ENCODE data around the gene B3GNT5. TPM values are rescaled to one million over a fixed set of nuclear protein-coding genes. Genes with fewer than 3 reads are reported as not detected.

The B3GNT5 gene
- total RNA-seq, 1 donor, result 37.6 TPM

DNA sequence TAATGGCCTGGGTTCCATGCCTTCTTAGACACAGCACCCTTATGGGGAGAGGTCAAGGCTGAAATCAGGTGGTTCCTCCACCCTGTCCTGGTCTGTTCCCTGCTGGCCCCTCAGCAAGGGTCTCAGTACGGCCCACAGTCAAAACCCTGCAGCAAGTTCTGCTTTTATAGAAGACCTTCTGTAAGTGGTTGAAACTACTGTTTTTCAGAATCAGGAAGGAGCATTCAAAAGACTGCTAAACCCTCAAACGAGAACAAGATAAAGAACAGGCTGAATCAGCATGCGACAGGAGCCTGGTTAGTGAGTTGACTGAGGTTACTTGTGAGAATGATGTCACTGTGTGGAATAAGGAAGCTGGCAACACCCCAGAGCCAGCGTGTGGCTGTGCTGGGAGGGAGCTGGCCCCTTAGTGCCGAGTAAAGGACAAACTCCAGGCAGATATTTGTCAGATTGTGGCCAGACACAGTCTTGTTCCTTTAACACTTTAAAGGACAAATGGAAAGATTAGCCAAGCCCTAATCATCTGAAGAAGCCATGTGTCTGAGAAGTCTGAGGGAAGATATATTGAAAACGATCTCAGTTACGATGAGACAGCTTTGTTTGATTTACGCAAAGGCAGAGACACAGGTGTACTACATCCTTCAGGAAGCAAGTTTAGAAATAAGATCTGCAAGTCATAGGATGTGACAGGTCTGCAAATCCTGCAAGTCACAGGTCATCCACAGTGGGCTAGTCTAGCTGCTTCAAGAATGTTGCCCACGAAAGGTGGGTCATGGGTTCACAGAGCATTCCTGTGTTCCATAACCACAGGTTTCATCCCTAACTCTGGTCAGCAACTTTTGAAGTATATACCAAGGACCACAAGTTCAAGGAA lies 54.0 kb downstream of the B3GNT5 start:
- Histone ChIP-seq H3K27me3 (ENCODE audit: insufficient read depth, low read length) (no peaks in the 10 kb centered on the region), H3K4me1 (ENCODE audit: insufficient read depth, low read length) (peaks cover 37% of the 10 kb centered on the region), H3K4me3 (ENCODE audit: low read length) (no peak overlapping the region), H3K9me3 (ENCODE audit: low read depth, low read length) (no peaks in the 10 kb centered on the region)

DNA sequence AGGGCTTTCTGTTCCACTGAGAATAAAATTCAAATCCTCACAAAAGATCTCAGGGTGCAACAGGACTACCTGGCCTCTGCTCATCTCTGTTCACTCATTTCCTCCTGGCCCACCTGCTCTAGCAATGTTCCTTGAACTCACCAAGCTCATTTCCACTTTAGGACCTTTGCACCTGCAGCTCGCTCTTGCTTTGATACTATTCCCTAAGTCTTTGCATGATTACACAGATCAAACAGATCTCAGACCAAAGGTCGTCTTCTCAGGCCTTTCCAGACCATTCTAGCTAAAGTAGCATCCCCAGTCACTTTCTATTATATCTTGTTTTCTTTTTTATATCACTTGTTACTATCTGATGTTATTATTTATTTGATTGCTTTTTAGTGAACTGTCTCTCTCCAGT lies 54.7 kb downstream of the B3GNT5 start:
- Histone ChIP-seq H3K9me3 (ENCODE audit: low read depth, low read length) (no peaks in the 10 kb centered on the region), H3K4me3 (ENCODE audit: low read length) (no peak overlapping the region)

DNA sequence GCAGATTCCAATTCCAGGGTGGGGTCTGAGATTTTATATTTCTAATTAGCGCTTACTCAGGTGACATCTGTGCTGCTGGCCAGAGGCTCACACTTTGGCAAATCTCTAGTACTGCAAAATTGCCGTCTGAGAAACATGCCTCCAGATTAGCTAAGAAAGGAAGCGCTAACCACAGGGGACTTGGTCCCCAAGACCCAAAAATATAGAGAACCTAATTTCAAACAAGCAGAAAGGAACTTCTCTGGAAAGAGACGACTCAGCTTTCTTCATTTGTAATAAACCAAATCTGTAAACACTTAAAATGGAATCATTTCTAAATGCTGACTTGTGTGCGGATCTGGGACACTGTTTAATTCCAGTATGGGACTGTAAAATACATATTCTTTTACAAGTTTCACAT lies 55.7 kb downstream of the B3GNT5 start:
- H3K27me3 ChIP-seq (ENCODE audit: insufficient read depth, low read length), result no peaks in the 10 kb centered on the region
- H3K4me1 ChIP-seq (ENCODE audit: insufficient read depth, low read length), result peaks cover 42% of the 10 kb centered on the region
- H3K4me3 ChIP-seq (ENCODE audit: low read length), result no peak overlapping the region
- H3K9me3 ChIP-seq (ENCODE audit: low read depth, low read length), result no peaks in the 10 kb centered on the region

More for the DNA sequence above, 54.7 kb downstream of the B3GNT5 start:
- no peaks in the 10 kb centered on the region for H3K27me3 ChIP-seq (ENCODE audit: insufficient read depth, low read length)
- H3K4me1 ChIP-seq (ENCODE audit: insufficient read depth, low read length), result peaks cover 39% of the 10 kb centered on the region

DNA sequence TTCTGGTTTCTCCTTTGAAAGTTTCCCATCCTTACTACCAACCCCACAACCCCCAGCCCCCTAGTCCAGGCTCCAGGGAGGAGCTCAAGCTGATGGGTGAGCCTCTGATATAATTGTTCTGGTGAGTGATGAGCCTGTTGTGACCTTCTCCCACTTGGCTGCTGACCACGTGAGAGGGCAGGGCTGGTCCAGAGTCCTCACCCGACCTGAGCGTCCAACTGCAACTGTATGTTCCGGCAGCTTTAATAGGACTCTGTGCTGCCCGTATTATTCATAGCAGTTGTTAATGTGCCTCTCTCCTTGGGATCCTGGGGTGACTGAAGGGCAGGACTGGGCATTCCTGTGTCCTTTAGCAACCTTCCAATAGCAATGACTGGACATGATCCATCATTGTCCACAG lies 56.2 kb downstream of the B3GNT5 start:
- H3K27me3 ChIP-seq (ENCODE audit: insufficient read depth, low read length), result no peaks in the 10 kb centered on the region
- H3K9me3 ChIP-seq (ENCODE audit: low read depth, low read length), result no peaks in the 10 kb centered on the region
- H3K4me3 ChIP-seq (ENCODE audit: low read length), result no peak overlapping the region
- peaks cover 40% of the 10 kb centered on the region for H3K4me1 ChIP-seq (ENCODE audit: insufficient read depth, low read length)

DNA sequence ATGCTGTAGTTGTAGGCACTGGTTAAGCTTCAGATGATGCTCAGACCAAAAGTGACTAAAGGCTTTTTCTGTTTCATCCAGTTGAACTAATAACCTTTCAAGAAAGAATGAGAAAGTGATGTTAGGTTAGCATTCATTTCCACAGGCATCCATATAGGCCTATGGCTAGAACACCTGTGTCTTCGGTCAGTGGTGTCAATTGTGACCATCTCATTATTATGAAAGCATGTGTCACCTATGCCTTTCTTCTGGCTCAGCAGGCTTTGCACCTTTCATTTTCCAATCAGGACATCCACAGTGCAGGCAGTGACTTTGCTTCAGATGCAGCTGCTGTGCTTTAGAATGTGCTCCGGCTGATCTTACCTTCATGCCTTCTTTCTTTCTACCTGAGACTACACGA lies 57.9 kb downstream of the B3GNT5 start:
- no peaks in the 10 kb centered on the region for H3K27me3 ChIP-seq (ENCODE audit: insufficient read depth, low read length)
- H3K9me3 ChIP-seq (ENCODE audit: low read depth, low read length), result no peaks in the 10 kb centered on the region
- H3K4me3 ChIP-seq (ENCODE audit: low read length), result no peak overlapping the region
- H3K4me1 ChIP-seq (ENCODE audit: insufficient read depth, low read length), result peaks cover 38% of the 10 kb centered on the region

DNA sequence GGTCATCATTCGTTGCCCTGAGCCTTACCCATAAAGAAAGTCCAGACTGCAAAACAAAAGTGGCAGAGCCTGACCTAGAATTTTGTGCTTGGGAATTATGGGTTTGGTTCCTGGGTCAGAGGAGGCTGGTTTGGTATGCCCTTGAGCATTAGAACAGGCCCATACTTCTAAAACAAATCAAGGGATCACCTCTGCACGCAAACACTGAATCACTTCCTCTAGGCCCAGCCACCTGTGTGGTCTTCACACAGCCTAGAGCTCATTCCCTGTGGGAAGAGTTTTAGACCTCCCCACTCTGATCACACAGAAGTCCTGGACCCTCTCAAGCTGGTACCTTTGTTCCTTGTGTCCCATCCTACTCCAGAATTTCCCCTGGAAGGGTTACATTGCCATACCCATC lies 59.4 kb downstream of the B3GNT5 start:
- no peaks in the 10 kb centered on the region for H3K9me3 ChIP-seq (ENCODE audit: low read depth, low read length)
- H3K27me3 ChIP-seq (ENCODE audit: insufficient read depth, low read length), result no peaks in the 10 kb centered on the region
- no peak overlapping the region for H3K4me3 ChIP-seq (ENCODE audit: low read length)
- peaks cover 23% of the 10 kb centered on the region for H3K4me1 ChIP-seq (ENCODE audit: insufficient read depth, low read length)

DNA sequence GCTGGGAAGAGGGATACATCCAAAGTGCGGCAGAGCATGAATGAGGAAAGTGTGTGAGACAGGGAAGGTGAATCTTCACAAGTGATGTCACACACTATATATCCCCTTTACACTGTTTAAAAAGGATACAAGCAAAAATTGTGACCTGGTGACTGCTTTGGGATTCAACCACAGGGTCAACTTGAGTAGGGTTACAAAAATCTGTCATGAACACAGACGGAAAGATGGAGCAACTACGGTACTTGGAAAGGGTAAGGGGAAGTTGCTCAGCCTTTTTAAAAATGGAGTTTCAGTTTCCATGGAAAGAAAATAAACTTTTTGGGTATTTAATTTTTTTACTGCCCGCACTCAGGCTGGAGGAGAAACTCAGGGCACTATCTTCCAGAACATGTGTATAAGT lies 60.3 kb downstream of the B3GNT5 start:
- Histone ChIP-seq H3K9me3 (ENCODE audit: low read depth, low read length) (no peaks in the 10 kb centered on the region), H3K4me3 (ENCODE audit: low read length) (no peak overlapping the region), H3K27me3 (ENCODE audit: insufficient read depth, low read length) (no peaks in the 10 kb centered on the region), H3K4me1 (ENCODE audit: insufficient read depth, low read length) (peaks cover 18% of the 10 kb centered on the region)

DNA sequence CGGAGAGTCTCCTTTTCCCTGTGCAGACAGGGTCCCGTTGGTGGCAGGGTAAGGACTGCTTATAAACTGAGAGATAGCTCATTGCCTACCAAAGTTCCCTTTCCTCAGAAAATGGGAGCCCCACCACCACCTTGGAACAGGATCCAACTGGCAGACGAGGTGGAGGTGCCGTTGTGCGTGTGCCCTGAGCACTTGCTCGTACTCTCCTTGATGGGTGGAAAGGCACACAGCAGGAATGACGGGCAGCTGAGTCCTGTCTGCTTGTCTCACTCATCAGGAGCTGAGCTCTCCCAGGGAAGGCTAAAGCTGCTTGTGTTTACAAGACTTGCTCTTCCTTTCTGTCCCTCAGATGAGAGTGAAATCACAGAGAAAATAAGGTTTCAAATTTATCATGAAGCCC lies 60.7 kb downstream of the B3GNT5 start:
- no peak overlapping the region for H3K4me3 ChIP-seq (ENCODE audit: low read length)
- no peaks in the 10 kb centered on the region for H3K9me3 ChIP-seq (ENCODE audit: low read depth, low read length)
- no peaks in the 10 kb centered on the region for H3K27me3 ChIP-seq (ENCODE audit: insufficient read depth, low read length)
- peaks cover 16% of the 10 kb centered on the region for H3K4me1 ChIP-seq (ENCODE audit: insufficient read depth, low read length)

DNA sequence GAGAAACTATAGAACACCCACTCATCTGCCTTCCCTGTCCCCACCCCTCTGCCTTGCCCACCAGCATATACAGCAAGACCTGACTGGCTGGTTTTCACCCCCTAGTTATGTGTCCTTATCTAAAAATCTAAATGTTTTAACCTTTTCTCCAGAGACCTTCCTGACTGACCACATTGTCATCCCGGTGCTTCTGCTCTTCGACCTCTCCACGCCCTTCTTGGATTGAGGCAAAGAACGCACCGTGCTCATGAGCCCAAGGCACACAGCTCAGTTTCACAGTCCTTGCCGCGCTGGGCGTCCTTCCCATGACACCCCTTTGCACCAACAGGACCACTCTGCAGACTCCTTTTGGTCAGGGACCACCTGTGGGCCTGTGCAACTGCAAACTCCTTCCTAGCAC lies 62.7 kb downstream of the B3GNT5 start:
- H3K27me3 ChIP-seq (ENCODE audit: insufficient read depth, low read length), result no peaks in the 10 kb centered on the region
- peaks cover 23% of the 10 kb centered on the region for H3K4me1 ChIP-seq (ENCODE audit: insufficient read depth, low read length)
- no peak overlapping the region for H3K4me3 ChIP-seq (ENCODE audit: low read length)
- H3K9me3 ChIP-seq (ENCODE audit: low read depth, low read length), result no peaks in the 10 kb centered on the region

DNA sequence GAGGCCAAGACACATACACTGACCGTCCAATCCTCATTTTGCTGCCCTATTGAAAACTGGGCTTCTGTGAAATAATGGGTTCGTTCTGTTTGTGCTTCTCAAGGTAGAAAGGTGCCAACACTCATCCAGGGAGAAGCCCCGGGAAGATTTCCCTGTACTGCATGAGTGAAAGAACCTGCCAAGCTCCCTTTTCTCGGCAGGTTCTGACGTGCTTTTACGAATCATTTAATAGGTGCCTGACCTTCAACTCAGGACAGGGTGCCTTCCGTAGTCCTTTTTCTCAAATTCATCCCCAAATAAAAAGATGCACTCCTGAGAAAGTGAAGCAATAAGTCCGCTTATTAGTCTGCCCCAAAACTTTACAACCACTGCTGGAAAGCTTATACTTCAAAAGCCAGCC lies 64.2 kb downstream of the B3GNT5 start:
- Histone ChIP-seq H3K9me3 (ENCODE audit: low read depth, low read length) (no peaks in the 10 kb centered on the region), H3K4me1 (ENCODE audit: insufficient read depth, low read length) (peaks cover 23% of the 10 kb centered on the region), H3K4me3 (ENCODE audit: low read length) (no peak overlapping the region), H3K27me3 (ENCODE audit: insufficient read depth, low read length) (no peaks in the 10 kb centered on the region)

DNA sequence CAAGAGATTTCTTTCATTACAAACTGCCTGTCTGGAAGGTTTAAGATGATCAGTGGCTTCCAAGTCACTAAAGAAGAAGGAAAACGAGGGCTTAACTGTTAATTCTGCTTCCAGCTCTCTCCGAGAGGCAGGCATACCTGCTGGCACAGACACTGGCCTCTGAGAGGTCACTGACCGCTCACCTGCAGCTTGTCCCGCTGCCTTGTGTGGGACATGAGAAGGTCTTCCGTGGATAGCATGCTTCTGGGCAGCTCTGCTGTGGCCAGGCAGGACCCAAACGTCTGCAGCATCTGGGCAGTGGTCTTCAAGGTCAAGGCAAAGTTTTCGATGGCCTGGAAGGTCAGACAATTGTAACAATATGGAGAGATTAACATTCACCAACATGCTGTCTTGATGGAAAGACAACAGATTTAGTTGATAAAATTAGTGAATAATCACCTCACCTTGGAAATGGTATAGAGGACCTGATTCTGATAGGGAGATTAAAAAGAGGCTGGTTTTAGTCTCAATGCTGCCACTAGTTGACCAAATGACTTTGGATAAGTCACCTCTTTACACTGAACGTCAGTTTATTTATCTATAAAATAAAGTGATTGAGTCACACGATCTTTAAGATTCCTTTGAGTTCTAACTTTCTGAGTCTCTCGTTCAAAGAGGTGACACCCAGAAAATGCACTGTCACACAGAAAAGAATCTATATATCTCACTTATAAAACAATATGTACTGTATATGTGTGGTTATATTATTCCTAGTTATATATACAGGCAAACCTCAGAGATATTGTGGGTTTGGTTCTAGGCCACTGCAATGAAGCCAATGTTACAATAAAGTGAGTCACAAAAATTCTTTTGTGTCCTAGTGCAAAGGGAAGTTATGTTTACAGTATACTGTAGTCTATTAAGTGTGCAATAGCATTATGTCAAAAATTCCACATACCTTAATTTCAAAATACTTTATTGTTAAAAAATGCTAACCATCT lies 65.1 kb downstream of the B3GNT5 start:
- Histone ChIP-seq H3K9me3 (ENCODE audit: low read depth, low read length) (no peaks in the 10 kb centered on the region), H3K4me1 (ENCODE audit: insufficient read depth, low read length) (peaks cover 16% of the 10 kb centered on the region), H3K27me3 (ENCODE audit: insufficient read depth, low read length) (no peaks in the 10 kb centered on the region), H3K4me3 (ENCODE audit: low read length) (no peak overlapping the region)

DNA sequence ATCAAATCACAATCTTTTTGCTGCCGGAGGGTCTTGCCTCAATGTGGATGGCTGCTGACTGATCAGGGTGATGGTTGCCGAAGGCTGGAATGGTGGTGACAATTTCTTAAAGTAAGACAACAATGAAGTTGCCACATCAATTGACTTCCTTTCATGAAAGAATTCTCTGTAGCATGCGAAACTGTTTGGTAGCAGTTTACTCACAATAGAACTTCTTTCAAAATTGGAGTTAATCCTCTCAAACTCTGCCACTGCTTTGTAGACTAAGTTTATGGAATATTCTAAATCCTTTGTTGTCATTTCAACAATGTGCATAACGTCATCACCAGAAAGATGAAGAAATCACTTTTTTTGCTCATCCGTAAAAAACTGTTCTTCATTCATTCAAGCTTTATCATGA lies 65.8 kb downstream of the B3GNT5 start:
- Histone ChIP-seq H3K4me3 (ENCODE audit: low read length) (no peak overlapping the region), H3K27me3 (ENCODE audit: insufficient read depth, low read length) (no peaks in the 10 kb centered on the region), H3K4me1 (ENCODE audit: insufficient read depth, low read length) (peaks cover 9% of the 10 kb centered on the region), H3K9me3 (ENCODE audit: low read depth, low read length) (no peaks in the 10 kb centered on the region)

DNA sequence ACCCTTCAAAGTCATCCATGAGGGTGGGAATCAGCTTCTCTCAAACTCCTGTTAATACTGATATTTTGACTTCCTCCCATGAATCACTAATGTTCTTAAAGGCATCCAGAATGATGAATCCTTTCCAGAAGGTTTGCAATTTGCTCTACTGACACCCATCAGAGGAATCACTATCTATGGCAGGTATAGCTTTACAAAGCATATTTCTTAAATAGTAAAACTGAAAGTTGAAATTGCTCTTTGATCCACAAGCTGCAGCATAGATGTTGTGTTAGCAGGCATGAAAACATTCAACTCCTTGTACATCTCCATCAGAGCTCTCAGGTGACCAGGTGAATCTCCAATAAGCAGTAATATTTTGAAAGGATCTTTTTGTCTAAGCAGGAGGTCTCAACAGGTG lies 66.3 kb downstream of the B3GNT5 start:
- no peak overlapping the region for H3K4me3 ChIP-seq (ENCODE audit: low read length)
- peaks cover 9% of the 10 kb centered on the region for H3K4me1 ChIP-seq (ENCODE audit: insufficient read depth, low read length)
- no peaks in the 10 kb centered on the region for H3K27me3 ChIP-seq (ENCODE audit: insufficient read depth, low read length)
- no peaks in the 10 kb centered on the region for H3K9me3 ChIP-seq (ENCODE audit: low read depth, low read length)

All from mononuclear cell (primary cell).